GM23248 (cell line): ENCODE measurements around the gene ELMO1.

Experiments
- EZH2 ChIP-seq: fragments of 200-600 bp; sonication (generic); IDR thresholded peaks from 2 replicates; pipeline ENCODE4 v1.6.1; 2018; ENCODE audit warnings: antibody characterized with exemption, mild to moderate bottlenecking; ENCODE audit not compliant: insufficient read depth, poor library complexity, severe bottlenecking
- EZH2phosphoT487 ChIP-seq: fragments of 200-600 bp; sonication (generic); IDR thresholded peaks from 2 replicates; pipeline ENCODE4 v1.6.1; 2018; ENCODE audit warnings: antibody characterized with exemption, moderate library complexity, mild to moderate bottlenecking, low read depth; ENCODE audit not compliant: insufficient read depth

DNA sequence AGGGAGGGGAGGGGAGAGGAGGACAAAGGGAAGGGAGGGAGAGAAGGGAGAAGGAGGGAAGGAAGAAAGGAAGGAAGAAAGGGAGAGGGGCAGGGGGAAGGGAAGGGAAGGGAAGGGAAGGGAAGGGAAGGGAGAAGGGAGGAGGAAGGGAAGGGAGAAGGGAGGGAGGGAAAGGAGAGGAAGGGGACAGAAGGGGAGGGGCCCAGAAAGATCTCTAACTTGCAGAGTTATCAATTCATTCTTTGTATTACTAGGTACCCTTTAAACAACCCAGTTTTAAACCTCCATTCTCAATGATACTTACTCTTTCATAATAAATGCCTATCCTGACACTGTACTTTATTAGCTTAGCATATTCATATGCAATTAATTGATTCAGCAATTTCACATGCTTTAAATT, 192.0 kb downstream of the ELMO1 start:
- TF ChIP-seq EZH2phosphoT487 (no peak), EZH2 (no peak)
